ENCODE measurements around the gene MYOF.
"Not testable (repeated sequence)": the region's sequence is repeated elsewhere in the genome, so short reads cannot be mapped to it uniquely, and the experiment has no call there.

MYOF gene

GRCh38 chr10:93392121-93392520, 90.0 kb downstream of the MYOF start:
- no peak for DNase-seq (ENCODE audit: low read depth, low spot score)

DNA sequence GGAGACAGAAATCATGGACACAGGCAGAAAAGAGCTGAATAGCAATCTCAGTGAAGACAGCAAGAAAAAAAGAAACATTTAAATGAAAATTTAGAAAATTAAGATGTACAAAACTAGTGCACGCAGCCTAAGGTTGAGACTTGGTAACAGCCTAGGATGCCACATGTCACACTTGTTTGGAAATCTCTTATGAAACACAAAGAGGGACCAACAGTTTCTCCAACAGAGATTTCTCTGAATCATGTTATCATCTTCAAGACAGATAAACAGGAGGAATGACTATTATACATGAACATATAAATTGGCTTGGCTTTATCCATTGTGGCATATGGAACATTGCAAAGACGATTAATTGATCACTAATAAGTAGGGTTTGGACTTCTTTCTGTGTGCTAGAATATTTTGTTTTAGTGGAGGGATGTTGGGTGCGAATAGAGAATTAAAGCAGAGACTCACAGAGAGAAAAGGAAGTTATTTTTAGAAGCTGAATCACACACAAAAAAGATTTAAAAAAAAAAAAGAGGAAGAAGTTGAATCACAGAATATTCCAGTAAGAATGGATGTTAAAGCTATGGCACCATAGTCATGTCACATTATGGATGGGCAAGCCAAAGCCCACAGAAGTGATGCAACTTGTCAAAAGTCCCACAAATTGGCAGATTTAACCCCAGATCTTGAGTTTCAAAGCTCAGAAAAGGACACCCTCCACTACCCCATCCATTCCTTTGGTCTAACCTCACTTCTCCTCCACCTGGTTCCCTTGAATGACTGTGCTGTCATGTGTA, 91.6 kb downstream of the MYOF start:
- DNase-seq (ENCODE audit: low read depth, low spot score), result no peak

GRCh38 chr10:93386631-93387369, 95.3 kb downstream of the MYOF start:
- no peak for DNase-seq (ENCODE audit: low read depth, low spot score)

- no peak for DNase-seq (ENCODE audit: low read depth, low spot score)
Measured at GRCh38 chr10:93385345-93385744, 96.8 kb downstream of the MYOF start.

DNA sequence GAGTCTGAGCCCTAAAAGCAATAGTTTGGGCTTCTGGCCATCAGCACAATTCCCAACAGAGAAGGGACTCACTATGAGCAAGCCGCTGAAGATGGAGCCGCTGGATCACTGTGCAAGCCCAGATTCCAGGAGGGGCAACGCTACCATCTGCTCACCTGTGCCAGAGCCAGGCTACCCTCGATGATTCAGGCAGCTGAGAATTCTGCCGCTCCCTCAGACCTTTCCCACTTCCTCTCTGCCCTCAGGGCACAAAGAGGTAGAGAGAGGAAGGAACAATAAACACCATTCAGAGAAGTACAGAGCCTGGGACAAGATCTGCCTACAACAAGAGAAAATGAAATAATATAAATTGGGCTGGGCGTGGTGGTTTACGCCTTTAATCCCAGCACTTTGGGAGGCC, 98.1 kb downstream of the MYOF start:
- DNase-seq (ENCODE audit: low read depth, low spot score), result no peak

- DNase-seq (ENCODE audit: low read depth, low spot score), result no peak
Measured at GRCh38 chr10:93383562-93383981, 98.6 kb downstream of the MYOF start.

DNA sequence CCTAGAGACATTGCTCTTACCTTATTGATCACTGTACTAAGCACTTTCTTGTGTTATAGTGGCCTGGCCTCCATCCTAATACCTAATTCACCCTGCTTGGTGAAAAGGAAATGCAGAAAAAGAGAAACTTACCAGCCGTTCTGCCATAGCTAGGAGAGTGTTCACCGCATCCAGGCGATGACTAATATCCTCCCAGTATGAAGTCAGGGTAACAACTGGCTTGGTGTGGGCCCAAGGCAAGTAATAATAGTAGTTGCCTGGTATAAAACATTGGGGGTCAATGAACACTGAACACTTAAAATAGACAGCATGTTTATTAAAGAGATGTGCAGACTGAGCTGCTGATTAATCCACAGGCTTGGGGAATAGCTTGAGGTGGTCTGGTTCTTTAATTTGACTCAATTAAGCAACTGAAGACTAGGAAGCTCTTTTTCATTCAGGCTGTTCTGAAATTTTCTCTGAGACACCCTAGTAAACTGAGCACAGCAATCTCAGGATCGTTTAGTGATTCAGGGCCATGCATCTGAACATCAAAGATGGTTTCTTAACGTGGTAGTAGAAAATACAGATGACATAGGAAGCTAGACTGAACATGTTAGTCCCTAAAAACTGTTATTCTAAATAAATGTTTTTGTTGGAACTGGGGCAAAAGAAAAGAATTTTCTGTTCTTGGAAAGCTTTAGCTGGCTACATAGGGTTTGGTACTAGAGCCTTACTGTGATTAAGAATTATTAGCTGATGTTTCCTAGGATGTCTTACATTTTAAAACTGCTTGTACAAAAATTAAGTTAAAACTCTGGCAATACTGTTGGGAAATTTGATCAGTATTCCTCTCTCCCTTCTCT, 102.2 kb downstream of the MYOF start:
- DNase-seq (ENCODE audit: low read depth, low spot score), result no peak

GRCh38 chr10:93378997-93379730, 103.0 kb downstream of the MYOF start:
- DNase-seq (ENCODE audit: low read depth, low spot score), result no peak

GRCh38 chr10:93378039-93378438, 104.1 kb downstream of the MYOF start:
- no peak for DNase-seq (ENCODE audit: low read depth, low spot score)

GRCh38 chr10:93376372-93377293, 105.5 kb downstream of the MYOF start:
- peak; percentile 45 for DNase-seq (ENCODE audit: low read depth, low spot score)

DNA sequence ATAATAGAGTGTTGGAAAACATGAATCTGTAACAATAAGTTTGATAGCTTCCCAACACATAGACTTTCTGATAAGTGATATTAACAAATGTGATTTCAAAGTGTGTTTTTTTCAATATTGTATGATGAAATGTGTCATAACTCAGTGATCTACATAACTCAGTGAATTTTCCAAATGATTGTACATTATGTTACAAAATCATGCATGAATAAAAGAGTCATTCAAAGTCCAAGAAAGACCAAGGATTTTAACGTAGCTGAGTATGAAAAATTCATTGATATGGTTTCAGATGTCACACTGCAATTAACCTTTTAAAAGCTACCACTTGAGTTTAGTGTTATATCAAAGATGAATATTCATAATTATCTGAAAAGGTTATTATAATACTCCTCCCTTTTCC, 111.2 kb downstream of the MYOF start:
- no peak for DNase-seq (ENCODE audit: low read depth, low spot score)

DNA sequence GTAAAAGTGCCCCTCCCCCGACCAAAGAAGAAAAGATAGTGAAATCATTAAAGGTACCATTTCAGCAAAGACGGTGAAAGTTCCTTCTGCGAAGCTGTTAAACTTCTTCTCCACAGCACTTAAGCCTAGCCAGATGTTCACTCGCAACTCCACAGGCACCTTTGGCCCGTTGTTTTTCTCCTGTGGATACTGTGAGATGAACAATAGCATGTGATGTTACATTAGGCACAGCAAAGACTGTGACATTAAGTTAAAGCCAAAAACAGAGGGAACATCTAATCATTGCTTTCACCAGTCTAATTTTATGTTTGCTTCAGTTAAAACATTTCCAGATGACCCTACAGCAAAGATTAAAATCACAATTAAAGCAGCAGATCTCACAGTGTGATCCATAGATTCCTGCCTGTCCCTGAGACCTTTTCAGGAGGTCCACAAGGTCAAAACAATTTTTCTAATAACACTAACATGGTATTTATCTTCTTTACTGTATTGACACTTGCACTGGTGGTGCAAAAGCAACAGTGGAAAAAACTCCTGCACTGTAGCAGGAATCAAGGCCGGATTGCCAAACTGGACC, 112.5 kb downstream of the MYOF start:
- DNase-seq (ENCODE audit: low read depth, low spot score), result no peak

GRCh38 chr10:93368210-93368609, 113.9 kb downstream of the MYOF start:
- DNase-seq (ENCODE audit: low read depth, low spot score), result no peak

GRCh38 chr10:93367664-93368063, 114.5 kb downstream of the MYOF start:
- DNase-seq (ENCODE audit: low read depth, low spot score), result no peak

DNA sequence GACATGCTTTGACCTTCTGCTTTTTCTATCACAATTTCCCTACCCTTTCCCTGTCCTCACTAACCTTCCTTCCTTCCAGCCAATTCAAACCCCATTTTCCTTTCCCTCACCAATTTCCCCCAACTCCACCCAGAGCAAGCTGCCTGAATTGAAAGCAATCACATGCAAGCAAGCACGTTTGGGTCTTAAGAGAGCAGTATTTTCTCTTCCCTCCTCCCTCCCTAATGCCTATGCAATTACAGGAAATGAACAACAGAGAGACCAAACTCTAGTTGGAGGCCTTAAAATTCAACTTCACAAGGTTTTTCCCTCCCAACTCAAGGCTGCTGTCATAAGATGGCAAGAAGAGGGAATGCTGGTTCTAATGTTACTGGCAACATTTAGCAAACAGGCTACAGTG, 117.2 kb downstream of the MYOF start:
- DNase-seq (ENCODE audit: low read depth, low spot score), result no peak

- DNase-seq (ENCODE audit: low read depth, low spot score), result no peak
Measured at GRCh38 chr10:93363891-93364648, 118.1 kb downstream of the MYOF start.

DNA sequence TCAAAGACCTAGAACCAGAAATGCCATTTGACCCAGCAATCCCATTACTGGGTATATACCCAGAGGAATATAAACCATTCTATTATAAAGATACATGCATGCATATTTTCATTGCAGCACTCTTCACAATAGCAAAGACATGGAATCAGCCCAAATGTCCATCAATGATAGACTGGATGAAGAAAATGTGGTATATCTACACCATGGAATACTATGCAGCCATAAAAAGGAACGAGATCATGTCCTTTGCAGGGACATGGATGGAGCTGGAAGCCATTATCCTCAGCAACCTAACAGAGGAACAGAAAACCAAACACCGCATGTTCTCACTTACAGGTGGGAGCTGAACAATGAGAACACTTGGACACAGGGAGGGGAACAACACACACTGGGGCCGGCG, 123.7 kb downstream of the MYOF start:
- not testable (repeated sequence) for DNase-seq (ENCODE audit: low read depth, low spot score)

GRCh38 chr10:93357680-93358079, 124.5 kb downstream of the MYOF start:
- no peak for DNase-seq (ENCODE audit: low read depth, low spot score)

DNA sequence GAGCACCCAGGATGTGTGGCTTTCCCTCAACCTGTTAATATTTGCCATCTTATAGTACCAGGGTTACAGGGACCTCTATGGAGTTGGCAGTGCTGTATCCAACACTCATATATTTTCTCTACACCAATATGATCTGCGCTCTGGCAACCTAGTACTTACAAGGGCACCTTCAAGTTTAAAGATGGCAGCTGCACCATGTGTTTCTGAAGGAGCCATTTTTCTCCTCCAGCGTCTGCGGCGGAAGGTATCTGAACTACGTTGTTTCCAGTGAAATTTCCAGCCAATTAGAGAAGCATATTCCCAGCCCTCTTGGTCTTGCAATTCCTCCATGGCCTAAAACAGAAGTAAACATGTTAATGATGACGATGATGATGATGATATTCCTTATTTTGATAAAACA, 125.6 kb downstream of the MYOF start:
- DNase-seq (ENCODE audit: low read depth, low spot score), result no peak

All from iPS DF 19.7 (cell line).